GM19467 (cell line): ENCODE data around the gene ZBTB24.
A peak's percentile ranks its signal among the peaks of the same experiment; 100 is the strongest.

ENCODE experiments used
- ATAC-seq: cut with Tn5 transposase; IDR thresholded peaks from one replicate; pipeline ENCODE4 v1.9.1; 2021; ENCODE audit warnings: mild to moderate bottlenecking, moderate library complexity; ENCODE audit not compliant: unreplicated experiment

ZBTB24 gene

DNA sequence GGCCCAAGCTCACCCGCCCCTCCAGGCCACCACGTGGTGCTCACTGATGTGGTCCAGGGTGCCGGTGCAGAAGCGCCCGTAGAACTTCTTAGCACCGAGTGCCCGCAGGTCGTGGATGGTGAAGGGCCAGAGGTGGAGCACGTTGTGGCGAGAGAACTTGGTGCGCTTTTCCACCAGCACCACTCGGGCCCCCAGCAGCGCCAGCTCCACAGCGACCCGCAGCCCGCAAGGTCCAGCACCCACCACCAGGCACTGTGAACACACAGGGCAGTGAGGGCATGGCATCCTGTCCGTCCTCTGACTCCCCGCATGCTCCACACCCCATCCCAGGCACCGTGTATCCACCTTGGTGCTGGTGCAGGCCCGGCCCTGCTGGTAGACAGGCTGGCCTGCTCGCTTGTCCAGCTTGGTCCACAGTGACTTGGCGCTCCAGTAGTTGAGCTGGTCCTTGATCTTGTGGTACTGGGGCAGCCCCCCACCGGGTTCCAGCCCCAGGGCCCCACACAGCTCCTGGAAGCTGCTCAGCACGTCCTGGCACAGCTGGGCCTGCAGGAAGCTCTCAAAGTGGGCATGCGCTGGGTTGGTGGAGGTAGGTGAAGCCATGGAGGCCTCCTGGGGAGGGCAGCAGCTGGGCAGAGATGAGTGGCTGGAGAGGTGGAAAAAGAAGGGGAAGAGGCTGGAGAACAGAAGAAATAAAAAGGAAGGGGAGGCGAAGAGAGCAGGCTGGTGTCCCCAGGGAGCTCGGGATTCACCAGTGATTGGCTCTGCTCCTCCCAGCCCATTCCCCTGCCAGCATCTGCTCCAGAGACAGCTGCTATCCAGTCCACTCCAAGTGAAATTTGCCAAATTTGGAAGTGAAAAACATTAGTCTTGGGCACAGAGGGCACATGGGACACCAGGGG is 29.2 kb downstream of the ZBTB24 start:
- no peak for ATAC-seq

DNA sequence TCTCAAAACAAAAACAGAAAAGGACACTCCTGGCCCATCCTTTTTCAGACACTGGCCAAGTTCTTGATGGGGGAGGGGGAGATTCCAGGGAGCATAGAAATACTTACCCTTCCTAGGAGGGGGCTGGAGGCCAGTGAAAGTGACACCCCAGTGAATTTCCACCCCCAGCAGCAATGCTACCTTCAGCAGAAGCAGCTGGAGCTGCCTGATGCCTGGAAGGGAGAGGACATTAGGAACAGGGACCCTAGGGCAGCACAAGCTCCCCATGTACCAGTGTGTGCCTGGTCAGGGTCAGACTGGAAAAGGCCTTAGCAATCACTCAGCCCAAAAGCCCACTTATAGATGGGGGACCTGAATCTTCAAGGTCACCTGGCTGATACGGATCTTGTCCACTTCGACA is 29.9 kb downstream of the ZBTB24 start:
- no peak for ATAC-seq

DNA sequence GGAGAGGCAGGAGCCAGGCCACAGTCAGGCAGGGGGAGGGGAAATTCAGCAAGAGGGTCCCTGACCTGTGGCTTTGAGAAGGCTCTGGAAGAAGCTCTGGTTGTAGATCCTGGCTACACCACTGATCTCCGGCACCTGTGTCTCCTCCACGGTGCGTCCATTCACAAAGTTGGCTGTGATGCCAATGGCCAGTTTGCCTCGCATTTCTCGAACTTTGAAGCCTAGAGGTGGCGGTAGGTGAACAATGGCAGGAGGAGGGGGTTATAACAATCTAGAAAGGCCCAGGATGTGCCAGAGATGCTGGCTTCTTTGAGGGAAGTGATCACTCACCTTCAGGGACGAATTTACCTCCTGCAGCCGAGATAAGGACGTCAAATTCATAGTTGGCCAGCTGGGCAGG is 30.8 kb downstream of the ZBTB24 start:
- no peak for ATAC-seq

DNA sequence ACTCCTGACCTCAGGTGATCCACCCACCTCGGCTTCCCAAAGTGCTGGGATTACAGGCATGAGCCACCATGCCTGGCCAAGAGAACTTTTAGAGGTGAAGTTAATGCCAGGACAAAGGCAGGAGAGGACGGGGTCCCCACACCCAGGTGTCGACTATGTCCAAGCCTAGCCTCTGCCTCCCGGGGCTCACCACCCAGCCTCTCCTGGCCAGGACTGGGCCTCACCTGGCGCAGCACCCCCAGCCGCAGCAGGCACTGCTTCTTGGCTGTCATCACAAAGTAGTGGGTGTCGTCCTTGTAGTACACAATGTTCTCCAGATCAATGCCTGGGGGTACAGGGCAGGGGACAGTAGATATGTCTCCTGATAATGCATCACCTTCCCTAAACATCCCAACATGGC is 31.6 kb downstream of the ZBTB24 start:
- no peak for ATAC-seq

DNA sequence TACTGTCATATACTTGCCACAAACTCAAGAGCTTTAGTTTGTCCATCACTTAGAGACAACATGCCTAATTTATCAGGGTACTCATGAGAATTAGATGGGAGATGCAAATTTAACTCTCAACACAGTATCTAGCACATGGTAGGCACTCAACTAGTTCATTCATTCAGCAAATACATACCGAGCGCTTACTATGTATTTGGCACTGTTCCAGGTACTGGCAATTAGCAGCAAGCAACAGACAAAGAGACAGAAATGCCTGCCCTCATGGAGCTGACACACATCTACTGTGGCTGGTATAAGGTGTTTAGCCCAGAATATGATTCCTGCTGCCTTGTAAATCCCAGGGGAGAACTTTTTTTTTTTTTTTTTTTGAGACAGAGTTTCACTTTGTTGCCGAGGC is 32.2 kb downstream of the ZBTB24 start:
- no peak for ATAC-seq

DNA sequence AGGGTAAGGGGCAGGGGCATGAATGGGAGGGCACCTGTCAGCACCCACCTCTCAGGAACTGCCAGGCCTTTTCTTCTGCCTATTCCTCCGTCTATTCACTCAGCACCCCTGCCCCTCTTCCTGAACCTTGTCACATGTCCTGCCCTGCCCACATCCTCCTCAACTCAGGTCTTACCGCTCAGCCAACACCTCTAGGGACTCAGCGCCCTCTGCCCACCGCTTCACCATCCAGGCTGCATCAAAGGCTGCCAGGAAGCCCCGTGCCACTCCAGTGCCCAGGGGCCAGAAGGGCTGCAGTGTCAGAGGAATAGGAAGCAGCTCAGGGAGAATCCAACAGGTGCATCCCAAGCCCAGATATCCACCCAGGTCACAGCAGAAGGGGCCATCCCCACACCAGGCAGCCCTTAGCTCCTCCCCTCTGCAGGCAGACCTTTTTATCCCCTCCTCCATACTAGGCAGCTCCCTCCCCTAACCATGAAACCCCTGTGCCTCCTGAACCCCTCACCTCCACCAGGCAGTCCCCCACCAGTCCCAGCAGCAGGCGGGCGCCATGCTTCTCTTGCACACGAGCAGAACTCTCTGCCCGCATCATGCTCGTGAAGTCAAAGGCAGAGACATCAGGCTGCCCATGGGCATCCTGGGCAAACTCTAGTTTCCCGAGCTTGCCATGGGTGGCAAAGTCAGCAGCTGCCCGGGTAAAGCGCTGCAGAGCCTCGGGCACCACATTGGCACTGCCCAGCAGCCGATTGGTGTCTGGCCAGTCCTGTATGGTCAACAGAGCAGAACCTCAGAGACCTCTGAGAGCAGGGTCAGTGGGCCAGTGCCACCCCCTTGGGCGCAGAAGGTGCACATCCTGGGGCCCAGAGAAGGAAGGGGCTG is 33.0 kb downstream of the ZBTB24 start:
- no peak for ATAC-seq

DNA sequence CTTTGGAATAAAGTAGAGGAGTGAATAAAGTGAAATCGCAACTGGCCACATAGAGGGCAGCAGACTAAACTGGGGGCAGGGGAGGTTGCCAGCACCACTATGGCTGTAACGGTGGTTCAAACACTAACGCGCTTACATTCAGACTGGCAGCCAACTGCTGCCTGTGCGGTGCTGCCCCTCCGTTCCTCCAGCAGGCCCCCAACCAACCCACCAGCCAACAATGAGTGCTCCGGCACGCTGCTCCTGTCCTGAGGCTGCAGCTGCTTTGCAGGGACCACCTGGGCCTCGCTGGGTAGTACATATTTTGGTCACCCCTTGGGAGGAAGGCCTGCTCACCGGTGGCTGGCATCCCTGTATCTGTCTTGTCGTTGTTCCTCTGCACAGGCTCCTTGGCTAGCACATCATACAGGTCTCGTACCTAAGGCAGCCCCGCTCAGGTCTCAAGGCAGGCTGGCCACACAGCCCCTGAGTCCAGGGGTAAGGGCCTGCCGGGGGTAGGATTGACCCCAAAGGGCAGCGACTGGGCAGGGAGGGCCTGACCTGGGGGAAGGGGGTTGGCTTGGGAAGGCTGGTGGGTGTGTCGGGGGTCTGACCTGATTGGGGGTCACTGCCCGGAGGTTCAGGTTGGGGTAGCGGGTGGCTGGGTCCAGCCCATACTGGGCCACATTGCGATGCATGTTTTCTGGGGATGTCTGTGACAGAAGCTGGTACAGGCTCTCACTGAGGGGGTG is 33.8 kb downstream of the ZBTB24 start:
- no peak for ATAC-seq

DNA sequence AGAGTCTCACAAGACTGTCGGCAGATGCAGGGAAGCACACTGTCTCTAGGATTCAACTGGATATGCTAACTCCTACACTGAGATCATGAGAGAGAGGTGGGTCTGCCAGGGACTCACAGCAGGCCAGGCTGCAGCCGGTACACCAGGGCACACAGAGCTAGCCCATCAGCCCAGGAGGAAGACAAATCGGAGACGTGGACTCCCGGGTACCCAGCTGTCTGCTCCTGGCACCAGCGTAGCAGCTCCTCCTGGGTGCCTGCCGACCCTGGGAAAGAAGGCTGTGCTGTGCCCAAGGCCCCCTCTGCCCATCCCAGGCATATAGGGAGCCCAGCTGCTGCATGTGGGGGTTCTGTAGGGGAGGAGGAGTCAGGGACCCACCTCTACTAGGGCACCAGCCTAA is 34.4 kb downstream of the ZBTB24 start:
- no peak for ATAC-seq

DNA sequence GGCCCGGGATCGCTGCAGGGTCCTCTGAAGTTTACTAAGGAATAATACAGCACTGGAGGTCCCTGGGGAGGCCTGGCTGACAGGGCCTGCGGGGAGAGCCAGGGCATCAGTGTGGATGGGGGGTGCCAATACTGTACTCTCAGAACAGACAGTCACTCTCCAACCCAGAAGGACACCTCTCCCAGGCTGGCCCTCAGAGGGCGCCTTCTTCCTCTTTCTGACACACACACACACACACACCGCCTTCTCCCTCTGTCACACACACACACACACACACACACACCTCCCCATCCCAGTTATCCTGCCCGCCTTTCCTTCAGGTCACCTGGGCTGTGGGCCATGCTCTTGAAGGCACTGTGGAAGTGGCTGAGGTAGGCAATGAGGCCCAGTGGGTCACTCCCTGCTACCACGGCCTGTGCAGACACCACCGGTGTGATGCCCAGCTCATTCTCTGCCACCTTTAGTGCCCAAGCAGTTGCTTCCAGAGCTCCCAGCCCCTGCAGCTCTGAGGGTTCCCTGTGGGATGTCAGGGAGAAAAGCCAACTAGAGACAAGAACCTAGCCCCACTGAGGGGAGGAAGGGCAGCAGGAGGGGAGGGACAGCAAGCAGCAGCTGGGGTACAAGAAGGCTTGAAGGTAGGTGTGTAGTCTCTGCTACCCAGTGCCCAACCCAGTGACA is 35.0 kb downstream of the ZBTB24 start:
- no peak for ATAC-seq

DNA sequence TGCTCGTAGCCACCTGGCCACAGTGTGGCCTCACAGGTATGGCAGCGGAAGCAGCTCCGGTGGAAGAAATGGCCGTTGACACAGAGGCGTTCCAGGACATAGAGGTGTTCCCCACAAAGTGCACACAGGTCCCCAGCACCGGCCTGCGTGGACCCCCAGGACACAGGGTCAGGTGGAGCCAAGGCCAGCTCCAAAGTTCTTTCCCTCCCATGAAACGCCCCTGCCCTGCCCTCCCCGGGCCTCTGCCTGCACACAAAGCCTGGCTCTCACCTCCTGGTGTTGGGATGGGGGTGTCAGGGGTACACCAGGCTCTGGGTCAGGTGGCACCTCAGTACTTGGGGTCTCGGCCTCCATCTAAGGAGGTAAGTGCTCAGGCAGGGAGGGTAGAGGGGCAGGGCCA is 35.9 kb downstream of the ZBTB24 start:
- no peak for ATAC-seq

DNA sequence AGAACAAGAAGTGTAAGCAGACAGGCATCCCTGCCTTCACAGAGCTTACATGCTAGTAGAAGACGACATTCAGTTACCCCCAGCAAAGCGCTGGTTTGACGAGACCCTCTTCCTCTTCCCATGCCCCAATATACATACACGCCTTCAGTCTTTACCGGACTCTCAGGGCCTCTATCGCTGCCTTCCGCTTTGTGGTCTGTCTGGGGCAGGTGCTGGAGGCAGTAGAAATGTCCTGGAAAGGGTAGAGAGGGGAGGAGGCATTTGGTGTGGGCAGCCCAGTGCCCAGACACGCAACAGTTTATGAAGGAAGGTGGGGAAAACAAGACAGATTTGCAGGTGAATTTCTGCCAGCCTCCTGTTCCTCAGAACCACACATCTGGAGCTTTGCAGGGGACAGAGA is 36.5 kb downstream of the ZBTB24 start:
- ATAC-seq, result no peak

GRCh38 chr6:109446072-109446471 is 36.9 kb downstream of the ZBTB24 start:
- ATAC-seq, result no peak

GRCh38 chr6:109445382-109445781 is 37.6 kb downstream of the ZBTB24 start:
- ATAC-seq, result no peak

DNA sequence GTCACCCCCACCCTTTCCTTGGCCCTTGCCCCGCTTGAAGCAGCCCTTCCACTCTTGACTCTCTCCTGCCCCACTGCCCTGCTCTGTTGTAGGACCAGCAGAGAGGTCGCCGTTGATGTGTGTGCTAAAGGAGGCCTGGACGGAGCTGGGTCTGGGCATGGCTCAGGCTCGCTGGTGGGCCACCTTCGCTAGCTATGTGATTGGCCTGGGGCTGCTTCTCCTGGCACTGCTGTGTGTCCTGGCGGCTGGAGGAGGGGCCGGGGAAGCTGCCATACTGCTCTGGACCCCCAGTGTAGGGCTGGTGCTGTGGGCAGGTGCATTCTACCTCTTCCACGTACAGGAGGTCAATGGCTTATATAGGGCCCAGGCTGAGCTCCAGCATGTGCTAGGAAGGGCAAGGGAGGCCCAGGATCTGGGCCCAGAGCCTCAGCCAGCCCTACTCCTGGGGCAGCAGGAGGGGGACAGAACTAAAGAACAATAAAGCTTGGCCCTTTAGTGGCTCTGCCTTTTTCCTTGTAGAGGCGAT is 39.5 kb downstream of the ZBTB24 start:
- no peak for ATAC-seq

DNA sequence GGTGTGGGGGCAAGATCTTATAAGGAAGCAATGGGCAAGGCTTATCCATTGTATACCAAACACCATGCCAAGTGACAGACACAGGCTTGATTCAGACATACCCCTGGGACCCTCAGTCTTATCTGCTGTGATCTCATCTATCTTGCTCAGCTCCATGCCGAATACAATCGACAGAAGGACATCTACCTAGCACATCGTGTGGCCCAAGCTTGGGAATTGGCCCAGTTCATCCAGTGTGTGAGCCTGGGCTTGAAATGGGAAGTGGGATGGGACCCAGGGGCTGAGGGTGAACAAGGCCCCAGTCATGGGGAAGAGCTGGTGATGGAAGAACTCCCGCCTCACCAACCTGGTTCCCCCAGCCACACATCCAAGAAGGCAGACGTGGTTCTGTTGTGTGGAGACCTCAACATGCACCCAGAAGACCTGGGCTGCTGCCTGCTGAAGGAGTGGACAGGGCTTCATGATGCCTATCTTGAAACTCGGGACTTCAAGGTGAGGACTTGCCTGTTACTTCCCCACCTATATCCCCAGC is 40.6 kb downstream of the ZBTB24 start:
- no peak for ATAC-seq

GRCh38 chr6:109441069-109441816 is 41.8 kb downstream of the ZBTB24 start:
- ATAC-seq, result peak; percentile 14

DNA sequence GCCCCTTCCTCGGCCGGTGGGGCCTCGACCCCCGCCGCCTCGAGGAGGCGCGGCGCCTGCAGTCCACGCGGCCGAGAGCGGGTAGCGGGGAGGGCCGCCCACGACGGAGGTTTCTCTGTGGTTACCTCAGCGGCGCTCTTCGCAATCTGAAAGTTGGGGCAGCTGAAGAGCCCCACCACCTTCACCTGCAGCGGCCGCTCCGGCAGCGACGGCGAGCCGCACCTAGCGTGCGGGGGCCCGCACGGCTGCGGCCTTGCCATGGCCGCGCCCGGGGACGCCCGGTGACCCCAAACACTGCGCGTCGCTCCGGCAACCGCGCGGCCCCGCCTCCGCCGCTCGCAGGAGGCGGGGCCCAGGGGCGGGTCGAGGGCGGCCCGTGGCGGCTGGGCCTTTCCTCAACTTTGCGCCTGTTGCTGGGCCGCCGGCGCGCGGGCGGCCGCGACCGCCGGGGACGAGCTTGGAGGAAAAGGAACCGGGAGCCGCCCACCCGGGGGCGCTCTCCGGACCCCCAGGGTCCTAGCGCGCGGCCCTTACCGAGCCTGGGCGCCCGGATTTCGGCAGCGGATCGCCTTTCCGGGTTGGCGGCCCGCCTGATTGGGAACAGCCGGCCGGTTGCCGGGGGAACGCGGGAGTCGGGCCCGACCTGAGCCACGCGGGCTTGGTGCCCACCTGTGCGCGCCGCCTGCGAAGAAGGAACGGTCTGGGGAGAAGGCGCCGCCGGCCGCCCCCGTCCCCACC is 42.5 kb downstream of the ZBTB24 start, which contains the start of the genes PPIL6 and SMPD2:
PPIL6 (minus strand) TSS at position 298 of the 738 bp plus-strand sequence; CDS start at position 260, 38 bp downstream.
SMPD2 (plus strand) TSS at position 394 of the 738 bp plus-strand sequence. CDS start 398 bp downstream, outside the sequence.
- ATAC-seq, result peak; percentile 89

DNA sequence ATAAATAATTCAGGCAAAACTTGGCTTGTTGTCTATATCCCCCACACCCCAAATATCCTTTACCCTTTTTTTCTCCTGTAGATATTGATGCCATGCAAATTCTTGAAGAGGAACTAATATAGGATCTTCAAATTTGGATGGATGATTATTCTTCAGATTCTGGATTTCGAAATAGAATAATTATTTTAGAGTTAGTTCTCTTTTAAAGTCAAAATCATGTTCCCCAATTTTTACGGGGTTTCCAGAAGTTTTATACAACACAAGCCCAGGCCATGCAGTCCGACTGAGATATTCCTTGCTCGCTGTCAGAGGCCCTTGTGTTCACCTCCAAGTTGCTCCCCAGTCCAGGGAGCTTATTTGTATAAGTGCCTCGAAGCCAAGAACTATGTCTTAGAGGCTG is 47.0 kb downstream of the ZBTB24 start:
- no peak for ATAC-seq
